Astrocyte (in vitro differentiated cells and primary cell): ENCODE data around the gene DUSP1.

Source experiments
- EZH2 ChIP-seq: IDR thresholded peaks from 2 replicates; pipeline ENCODE4 v1.6.1; 2012; ENCODE audit warnings: mild to moderate bottlenecking, low read length, inconsistent platforms; ENCODE audit not compliant: insufficient read depth
- TF ChIP-seq, protein P1 (sequence below): IDR thresholded peaks from 2 replicates; pipeline ENCODE4 v1.5.1; 2011; ENCODE audit warnings: low read depth, mild to moderate bottlenecking, inconsistent platforms, low read length, moderate library complexity; ENCODE audit not compliant: insufficient read depth

DNA sequence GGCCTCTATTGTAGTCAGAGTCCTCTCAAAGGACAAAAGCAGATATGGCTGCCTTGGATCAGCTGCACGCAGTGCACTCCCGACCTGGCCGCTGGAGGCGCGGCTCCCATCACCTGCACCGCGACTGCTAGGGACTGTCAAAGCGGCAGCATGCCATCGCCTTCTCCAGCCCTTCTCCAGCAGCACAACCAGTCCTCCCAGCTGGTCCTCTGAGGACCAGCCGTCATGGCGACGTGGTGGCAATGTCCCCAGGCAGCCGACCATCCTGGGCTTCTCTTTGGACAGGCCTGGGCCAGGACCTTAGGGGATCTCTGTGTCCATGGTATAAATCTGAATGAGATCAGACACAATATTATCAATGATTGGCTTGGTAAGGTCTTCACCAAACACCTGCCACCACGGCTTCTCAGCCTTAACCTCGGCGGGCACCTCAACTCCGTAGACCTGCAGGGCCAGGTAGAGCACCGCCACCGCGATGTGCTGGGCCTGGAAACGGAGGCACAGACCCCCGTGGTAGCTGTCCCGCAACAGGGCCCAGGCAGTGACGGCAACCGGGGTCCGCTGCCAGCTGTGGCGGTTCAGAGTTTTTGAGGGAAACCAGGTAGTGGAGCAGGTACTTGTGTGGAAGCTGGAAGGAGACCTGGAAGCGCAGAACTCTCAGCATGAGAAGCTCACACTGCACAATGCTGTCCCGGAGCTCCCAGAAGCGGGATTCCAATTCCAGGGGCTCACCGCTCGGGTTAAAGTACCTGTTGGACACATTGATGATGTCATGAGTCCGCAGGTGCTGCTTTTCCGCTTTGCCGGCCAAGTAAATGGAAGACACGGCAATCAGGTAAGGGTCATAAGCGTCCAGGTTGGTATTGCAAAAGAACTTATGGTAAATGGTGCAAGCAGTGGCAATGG lies 8.5 kb downstream of the DUSP1 start:
- TF ChIP-seq, protein P1, sequence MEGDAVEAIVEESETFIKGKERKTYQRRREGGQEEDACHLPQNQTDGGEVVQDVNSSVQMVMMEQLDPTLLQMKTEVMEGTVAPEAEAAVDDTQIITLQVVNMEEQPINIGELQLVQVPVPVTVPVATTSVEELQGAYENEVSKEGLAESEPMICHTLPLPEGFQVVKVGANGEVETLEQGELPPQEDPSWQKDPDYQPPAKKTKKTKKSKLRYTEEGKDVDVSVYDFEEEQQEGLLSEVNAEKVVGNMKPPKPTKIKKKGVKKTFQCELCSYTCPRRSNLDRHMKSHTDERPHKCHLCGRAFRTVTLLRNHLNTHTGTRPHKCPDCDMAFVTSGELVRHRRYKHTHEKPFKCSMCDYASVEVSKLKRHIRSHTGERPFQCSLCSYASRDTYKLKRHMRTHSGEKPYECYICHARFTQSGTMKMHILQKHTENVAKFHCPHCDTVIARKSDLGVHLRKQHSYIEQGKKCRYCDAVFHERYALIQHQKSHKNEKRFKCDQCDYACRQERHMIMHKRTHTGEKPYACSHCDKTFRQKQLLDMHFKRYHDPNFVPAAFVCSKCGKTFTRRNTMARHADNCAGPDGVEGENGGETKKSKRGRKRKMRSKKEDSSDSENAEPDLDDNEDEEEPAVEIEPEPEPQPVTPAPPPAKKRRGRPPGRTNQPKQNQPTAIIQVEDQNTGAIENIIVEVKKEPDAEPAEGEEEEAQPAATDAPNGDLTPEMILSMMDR = no peak
- TF ChIP-seq EZH2 = no peak
